ENCODE measurements around the gene RBBP8. TPM values are rescaled to one million over a fixed set of nuclear protein-coding genes. Genes with fewer than 3 reads are reported as not detected.

Gene RBBP8
- total RNA-seq, 1 donor, result 19.3 TPM

GRCh38 chr18:22999647-23000046 lies 66.5 kb downstream of the RBBP8 start:
- Histone ChIP-seq H3K9me3 (ENCODE audit: low read depth, low read length) (no peaks in the 10 kb centered on the region), H3K4me1 (ENCODE audit: insufficient read depth, low read length) (no peaks in the 10 kb centered on the region), H3K27me3 (ENCODE audit: insufficient read depth, low read length) (no peaks in the 10 kb centered on the region), H3K4me3 (ENCODE audit: low read length) (no peak overlapping the region)

- Histone ChIP-seq H3K4me1 (ENCODE audit: insufficient read depth, low read length) (no peaks in the 10 kb centered on the region), H3K9me3 (ENCODE audit: low read depth, low read length) (no peaks in the 10 kb centered on the region), H3K27me3 (ENCODE audit: insufficient read depth, low read length) (no peaks in the 10 kb centered on the region), H3K4me3 (ENCODE audit: low read length) (no peak overlapping the region)
Observed at GRCh38 chr18:23003289-23003688, 70.2 kb downstream of the RBBP8 start.

GRCh38 chr18:23012249-23012648 lies 79.1 kb downstream of the RBBP8 start:
- Histone ChIP-seq H3K4me1 (ENCODE audit: insufficient read depth, low read length) (no peaks in the 10 kb centered on the region), H3K4me3 (ENCODE audit: low read length) (no peak overlapping the region)

GRCh38 chr18:23020555-23021294 lies 87.6 kb downstream of the RBBP8 start:
- Histone ChIP-seq H3K9me3 (ENCODE audit: low read depth, low read length) (no peaks in the 10 kb centered on the region), H3K4me1 (ENCODE audit: insufficient read depth, low read length) (peaks cover 4% of the 10 kb centered on the region), H3K4me3 (ENCODE audit: low read length) (no peak overlapping the region), H3K27me3 (ENCODE audit: insufficient read depth, low read length) (no peaks in the 10 kb centered on the region)

More at GRCh38 chr18:23012249-23012648, 79.1 kb downstream of the RBBP8 start:
- Histone ChIP-seq H3K27me3 (ENCODE audit: insufficient read depth, low read length) (no peaks in the 10 kb centered on the region), H3K9me3 (ENCODE audit: low read depth, low read length) (no peaks in the 10 kb centered on the region)

- H3K4me1 ChIP-seq (ENCODE audit: insufficient read depth, low read length), result peaks cover 4% of the 10 kb centered on the region
- no peak overlapping the region for H3K4me3 ChIP-seq (ENCODE audit: low read length)
- H3K9me3 ChIP-seq (ENCODE audit: low read depth, low read length), result no peaks in the 10 kb centered on the region
- H3K27me3 ChIP-seq (ENCODE audit: insufficient read depth, low read length), result no peaks in the 10 kb centered on the region
Observed at GRCh38 chr18:23021623-23022022, 88.5 kb downstream of the RBBP8 start.

GRCh38 chr18:23032030-23032582 lies 99.0 kb downstream of the RBBP8 start:
- Histone ChIP-seq H3K4me1 (ENCODE audit: insufficient read depth, low read length) (no peaks in the 10 kb centered on the region), H3K27me3 (ENCODE audit: insufficient read depth, low read length) (no peaks in the 10 kb centered on the region), H3K4me3 (ENCODE audit: low read length) (no peak overlapping the region), H3K9me3 (ENCODE audit: low read depth, low read length) (no peaks in the 10 kb centered on the region)

- H3K4me3 ChIP-seq (ENCODE audit: low read length), result no peak overlapping the region
- H3K9me3 ChIP-seq (ENCODE audit: low read depth, low read length), result no peaks in the 10 kb centered on the region
- no peaks in the 10 kb centered on the region for H3K27me3 ChIP-seq (ENCODE audit: insufficient read depth, low read length)
- no peaks in the 10 kb centered on the region for H3K4me1 ChIP-seq (ENCODE audit: insufficient read depth, low read length)
Observed at GRCh38 chr18:23033056-23033455, 99.9 kb downstream of the RBBP8 start.

- Histone ChIP-seq H3K4me3 (ENCODE audit: low read length) (no peak overlapping the region), H3K27me3 (ENCODE audit: insufficient read depth, low read length) (no peaks in the 10 kb centered on the region), H3K4me1 (ENCODE audit: insufficient read depth, low read length) (no peaks in the 10 kb centered on the region), H3K9me3 (ENCODE audit: low read depth, low read length) (no peaks in the 10 kb centered on the region)
Observed at GRCh38 chr18:23036660-23037201, 103.6 kb downstream of the RBBP8 start.

- Histone ChIP-seq H3K4me1 (ENCODE audit: insufficient read depth, low read length) (no peaks in the 10 kb centered on the region), H3K9me3 (ENCODE audit: low read depth, low read length) (no peaks in the 10 kb centered on the region), H3K4me3 (ENCODE audit: low read length) (no peak overlapping the region), H3K27me3 (ENCODE audit: insufficient read depth, low read length) (no peaks in the 10 kb centered on the region)
Observed at GRCh38 chr18:23037646-23038045, 104.5 kb downstream of the RBBP8 start.

- Histone ChIP-seq H3K9me3 (ENCODE audit: low read depth, low read length) (no peaks in the 10 kb centered on the region), H3K4me3 (ENCODE audit: low read length) (no peak overlapping the region), H3K27me3 (ENCODE audit: insufficient read depth, low read length) (no peaks in the 10 kb centered on the region), H3K4me1 (ENCODE audit: insufficient read depth, low read length) (no peaks in the 10 kb centered on the region)
Observed at GRCh38 chr18:23038712-23039111, 105.6 kb downstream of the RBBP8 start.

- H3K4me3 ChIP-seq (ENCODE audit: low read length), result no peak overlapping the region
- no peaks in the 10 kb centered on the region for H3K4me1 ChIP-seq (ENCODE audit: insufficient read depth, low read length)
- H3K27me3 ChIP-seq (ENCODE audit: insufficient read depth, low read length), result no peaks in the 10 kb centered on the region
- H3K9me3 ChIP-seq (ENCODE audit: low read depth, low read length), result no peaks in the 10 kb centered on the region
Observed at GRCh38 chr18:23042133-23042532, 109.0 kb downstream of the RBBP8 start.

GRCh38 chr18:23043803-23044376 lies 110.8 kb downstream of the RBBP8 start:
- Histone ChIP-seq H3K4me3 (ENCODE audit: low read length) (no peak overlapping the region), H3K27me3 (ENCODE audit: insufficient read depth, low read length) (no peaks in the 10 kb centered on the region), H3K4me1 (ENCODE audit: insufficient read depth, low read length) (no peaks in the 10 kb centered on the region), H3K9me3 (ENCODE audit: low read depth, low read length) (no peaks in the 10 kb centered on the region)

- H3K4me1 ChIP-seq (ENCODE audit: insufficient read depth, low read length), result peaks cover 21% of the 10 kb centered on the region
- no peaks in the 10 kb centered on the region for H3K27me3 ChIP-seq (ENCODE audit: insufficient read depth, low read length)
- no peak overlapping the region for H3K4me3 ChIP-seq (ENCODE audit: low read length)
- H3K9me3 ChIP-seq (ENCODE audit: low read depth, low read length), result no peaks in the 10 kb centered on the region
Observed at GRCh38 chr18:23049698-23050373, 116.7 kb downstream of the RBBP8 start.

- H3K27me3 ChIP-seq (ENCODE audit: insufficient read depth, low read length), result no peaks in the 10 kb centered on the region
- peaks cover 21% of the 10 kb centered on the region for H3K4me1 ChIP-seq (ENCODE audit: insufficient read depth, low read length)
- no peak overlapping the region for H3K4me3 ChIP-seq (ENCODE audit: low read length)
- H3K9me3 ChIP-seq (ENCODE audit: low read depth, low read length), result no peaks in the 10 kb centered on the region
Observed at GRCh38 chr18:23053776-23054457, 120.8 kb downstream of the RBBP8 start.

GRCh38 chr18:23054553-23054952 lies 121.4 kb downstream of the RBBP8 start:
- Histone ChIP-seq H3K4me1 (ENCODE audit: insufficient read depth, low read length) (peaks cover 21% of the 10 kb centered on the region), H3K9me3 (ENCODE audit: low read depth, low read length) (no peaks in the 10 kb centered on the region), H3K27me3 (ENCODE audit: insufficient read depth, low read length) (no peaks in the 10 kb centered on the region), H3K4me3 (ENCODE audit: low read length) (no peak overlapping the region)
